ENCODE data around the gene POLRMT. TPM values are rescaled to one million over a fixed set of nuclear protein-coding genes. Genes with fewer than 3 reads are reported as not detected.

Gene POLRMT
- total and polyA plus RNA-seq, 7 donors = 61.7 to 99.8 (median 78.8) TPM

DNA sequence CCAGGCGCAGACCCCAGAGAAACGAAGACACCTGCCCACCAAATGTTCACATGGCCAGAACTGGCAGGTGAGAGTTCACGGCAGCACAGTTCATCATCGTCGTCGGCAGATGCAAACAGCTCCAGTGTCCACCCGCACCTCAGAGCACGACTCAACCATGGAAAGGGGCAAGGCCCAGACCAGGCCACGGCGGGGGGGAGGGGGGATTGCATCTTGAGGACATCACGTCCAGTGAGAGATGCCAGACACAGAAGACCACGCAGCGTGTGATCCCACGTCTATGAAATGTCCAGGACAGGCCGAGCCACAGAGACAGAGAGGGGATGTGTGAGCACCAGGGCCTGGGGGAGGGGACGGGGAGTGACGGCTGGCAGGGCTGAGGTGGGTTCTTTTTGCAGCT lies 22.4 kb upstream of the POLRMT start:
- Histone ChIP-seq H3K4me1 (peaks cover 38% of the 10 kb centered on the region), H3K4me3 (no peak overlapping the region), H3K27me3 (ENCODE audit: insufficient read depth in 3 of 3, low read length in 2 of 3) (no peaks in the 10 kb centered on the region), H3K36me3 (ENCODE audit: insufficient read depth in 1 of 2, low read depth in 1 of 2) (peaks cover 0 to 33% of the 10 kb centered on the region in 2 donors), H3K9me3 (no peaks in the 10 kb centered on the region), H3K27ac (no peak overlapping the region)
- TF ChIP-seq CTCF (IDR thresholded peaks at IDR 0.05) = no peak
- intact Hi-C loops (cut with DNase I) = no loop called here
- DNase-seq (no peak), ATAC-seq (no peak)
- 68 to 76% (median 69%) methylated on average over 17 of the region's 17 CpGs for WGBS, 3 donors

DNA sequence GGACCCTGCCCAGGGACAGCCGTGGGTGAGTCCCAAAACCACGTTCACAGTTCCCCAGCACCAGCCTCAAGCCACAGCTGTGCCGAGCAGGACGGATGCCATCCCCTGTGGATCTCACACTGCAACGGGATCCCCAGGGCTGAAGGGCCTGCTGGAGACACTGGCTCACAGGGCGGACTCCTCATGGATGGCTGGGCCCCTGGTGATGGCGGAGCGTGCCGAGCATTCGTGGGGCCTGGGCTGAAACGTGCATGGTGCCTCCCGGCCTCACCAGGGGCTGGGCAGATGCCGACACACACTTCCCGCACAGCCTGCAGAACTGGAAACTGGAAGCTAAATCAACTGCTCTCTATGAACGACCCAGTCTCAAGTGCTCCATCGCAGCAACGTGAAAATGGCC lies 20.1 kb upstream of the POLRMT start:
- ATAC-seq (no peak), DNase-seq (no peak)
- Histone ChIP-seq H3K4me3 (no peak overlapping the region), H3K36me3 (ENCODE audit: insufficient read depth in 1 of 2, low read depth in 1 of 2) (peaks cover 0 to 49% of the 10 kb centered on the region in 2 donors), H3K27me3 (ENCODE audit: insufficient read depth in 3 of 3, low read length in 2 of 3) (no peaks in the 10 kb centered on the region), H3K27ac (no peak overlapping the region), H3K9me3 (no peaks in the 10 kb centered on the region), H3K4me1 (peaks cover 15% of the 10 kb centered on the region)
- 77 to 83% (median 80%) methylated on average over 17 of the region's 17 CpGs for WGBS, 3 donors
- no peak for TF ChIP-seq CTCF (IDR thresholded peaks at IDR 0.05)
- intact Hi-C loops (cut with DNase I) = no loop called here

DNA sequence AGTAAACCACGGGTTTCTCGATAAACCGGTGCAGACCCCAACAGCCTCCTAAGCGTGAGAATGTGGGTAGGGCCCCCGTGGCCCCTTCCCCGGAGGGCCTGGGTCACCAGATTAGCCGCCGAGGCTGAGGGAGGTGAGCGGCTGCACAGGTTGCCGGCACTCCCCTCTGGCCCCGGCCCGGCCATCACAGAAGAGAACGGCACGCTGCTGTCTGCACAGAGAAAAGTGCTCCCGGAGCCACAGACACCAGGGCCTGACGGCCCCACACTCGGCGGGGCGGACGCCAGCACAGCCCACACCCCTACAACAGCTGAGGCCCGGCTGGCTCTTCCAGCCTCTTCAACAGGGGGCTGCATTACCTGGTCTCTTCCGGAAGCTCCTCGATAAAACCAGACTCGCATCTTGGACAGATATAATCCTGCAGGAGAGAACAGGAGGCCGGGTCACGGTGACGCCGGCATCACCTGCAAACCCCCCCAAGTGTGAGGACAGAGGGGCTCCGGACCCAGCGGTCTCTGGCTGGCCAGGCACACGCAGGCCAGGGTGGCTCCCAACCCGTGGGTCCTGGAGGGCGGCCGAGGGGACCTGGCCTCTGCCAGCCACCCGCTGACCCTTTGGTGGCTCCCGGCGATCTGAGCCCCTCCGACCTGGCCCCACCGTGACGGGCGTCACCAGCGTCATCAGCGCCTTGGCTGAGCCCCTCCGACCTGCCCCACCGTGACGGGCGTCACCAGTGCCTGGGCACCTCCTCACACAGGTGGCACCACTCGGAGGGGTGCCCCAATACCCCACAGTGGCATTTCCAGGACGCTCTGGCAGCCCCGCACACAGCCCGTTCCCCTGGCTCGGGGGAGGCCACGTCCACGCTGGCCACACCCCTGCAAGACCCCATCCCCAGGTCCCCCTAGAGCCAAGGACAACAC lies 19.4 kb upstream of the POLRMT start:
- no peak overlapping the region for H3K4me3 ChIP-seq
- H3K27ac ChIP-seq = no peak overlapping the region
- peaks cover 2 to 56% of the 10 kb centered on the region in 2 donors for H3K36me3 ChIP-seq (ENCODE audit: insufficient read depth in 1 of 2, low read depth in 1 of 2)
- TF ChIP-seq CTCF (IDR thresholded peaks at IDR 0.05) = no peak
- WGBS, 3 donors = 92% methylated on average over 50 to 54 of the region's 54 CpGs
- peaks cover 8% of the 10 kb centered on the region for H3K4me1 ChIP-seq
- no peaks in the 10 kb centered on the region for H3K27me3 ChIP-seq (ENCODE audit: insufficient read depth in 3 of 3, low read length in 2 of 3)
- no peak for DNase-seq
- intact Hi-C loops (cut with DNase I) = no loop called here
- no peak for ATAC-seq
- no peaks in the 10 kb centered on the region for H3K9me3 ChIP-seq

DNA sequence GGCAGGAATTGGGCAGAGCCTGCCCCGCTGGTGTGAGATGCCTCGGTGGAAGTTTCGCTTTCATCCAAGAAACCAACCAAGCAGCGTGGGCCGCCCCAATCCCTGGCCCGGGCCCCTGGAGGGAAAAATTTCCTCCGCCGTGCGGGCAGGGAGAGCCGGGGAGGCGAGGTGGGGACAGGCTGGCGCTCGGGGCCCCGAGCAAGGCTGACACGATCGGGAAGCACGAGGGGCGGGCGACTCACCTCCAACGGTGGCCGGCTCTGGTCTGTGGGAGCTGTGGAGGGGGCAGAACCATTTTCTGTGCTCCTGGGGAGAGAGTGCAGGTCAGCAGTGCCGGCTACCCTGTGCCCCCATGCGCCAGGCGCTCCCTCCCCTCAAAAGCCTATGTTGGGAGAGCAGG lies 18.7 kb upstream of the POLRMT start:
- TF ChIP-seq CTCF (IDR thresholded peaks at IDR 0.05) = no peak
- Histone ChIP-seq H3K27me3 (ENCODE audit: insufficient read depth in 3 of 3, low read length in 2 of 3) (no peaks in the 10 kb centered on the region), H3K36me3 (ENCODE audit: insufficient read depth in 1 of 2, low read depth in 1 of 2) (peaks cover 5 to 63% of the 10 kb centered on the region in 2 donors), H3K9me3 (no peaks in the 10 kb centered on the region), H3K27ac (no peak overlapping the region), H3K4me3 (no peak overlapping the region), H3K4me1 (peaks cover 1% of the 10 kb centered on the region)
- 88 to 93% (median 89%) methylated on average over 23 to 24 of the region's 24 CpGs for WGBS, 3 donors
- no peak for ATAC-seq
- intact Hi-C loops (cut with DNase I) = no loop called here
- no peak for DNase-seq

All from psoas muscle (tissue), 8 donors.